GM23338 (cell line): ENCODE results near the gene CNTN5.

Source experiments
- CREB1 ChIP-seq: fragments of 250-450 bp; sonication (Bioruptor Pico); IDR thresholded peaks from 2 replicates; pipeline ENCODE4 v1.5.0; 2020; ENCODE audit warnings: low read depth, mild to moderate bottlenecking, moderate library complexity
- EZH2 ChIP-seq: fragments of 200-600 bp; sonication (generic); IDR thresholded peaks from one replicate; pipeline ENCODE4 v1.8.0; 2017; ENCODE audit warnings: antibody characterized with exemption, mild to moderate bottlenecking, low read depth; ENCODE audit not compliant: unreplicated experiment
- EZH2phosphoT487 ChIP-seq: fragments of 200-600 bp; sonication (generic); IDR thresholded peaks from one replicate; pipeline ENCODE4 v1.8.1; 2018; ENCODE audit warnings: antibody characterized with exemption; ENCODE audit not compliant: unreplicated experiment
- JUNB ChIP-seq: IDR thresholded peaks from one replicate; pipeline ENCODE4 v1.6.1; 2016; ENCODE audit warnings: antibody characterized with exemption; ENCODE audit not compliant: unreplicated experiment
- NANOG ChIP-seq: IDR thresholded peaks from 2 replicates; pipeline ENCODE4 v1.6.1; 2016; ENCODE audit warnings: antibody characterized with exemption, borderline replicate concordance
- POLR2AphosphoS5 ChIP-seq: IDR thresholded peaks from 2 replicates; pipeline ENCODE4 v1.6.1; 2016; ENCODE audit warnings: antibody characterized with exemption, low read depth
- STAT1 ChIP-seq: IDR thresholded peaks from one replicate; pipeline ENCODE4 v1.6.1; 2016; ENCODE audit warnings: antibody characterized with exemption; ENCODE audit not compliant: unreplicated experiment
- ZNF114 ChIP-seq: fragments of 250-450 bp; sonication (Bioruptor Pico); IDR thresholded peaks from 2 replicates; pipeline ENCODE4 v1.5.0; 2020; ENCODE audit warnings: mild to moderate bottlenecking, moderate library complexity
- ZNF331 ChIP-seq: fragments of 250-450 bp; sonication (Bioruptor Pico); IDR thresholded peaks from 2 replicates; pipeline ENCODE4 v1.5.0; 2020; ENCODE audit warnings: low read depth, mild to moderate bottlenecking, moderate library complexity
- TF ChIP-seq, protein P1 (sequence below), 2 experiments: fragments of 200-600 bp in 1 of 2; sonication (generic) in 1 of 2; conservative IDR thresholded peaks; 2 replicates each; pipeline versions ENCODE4 v1.5.1 to v1.6.1; 2016 to 2017; ENCODE audit warnings: antibody characterized with exemption in 2 of 2, low read depth in 2 of 2, mild to moderate bottlenecking in 2 of 2, moderate library complexity in 1 of 2
- TF ChIP-seq, protein P2 (sequence below): IDR thresholded peaks from 2 replicates; pipeline ENCODE4 v1.6.1; 2016; ENCODE audit warnings: antibody characterized with exemption
- TF ChIP-seq, protein P3 (sequence below): IDR thresholded peaks from one replicate; pipeline ENCODE4 v1.6.1; 2018; ENCODE audit warnings: antibody characterized with exemption; ENCODE audit not compliant: unreplicated experiment
- TF ChIP-seq, protein P4 (sequence below): fragments of 250-450 bp; sonication (Bioruptor Pico); IDR thresholded peaks from 2 replicates; pipeline ENCODE4 v1.5.0; 2020; ENCODE audit warnings: mild to moderate bottlenecking, moderate library complexity

DNA sequence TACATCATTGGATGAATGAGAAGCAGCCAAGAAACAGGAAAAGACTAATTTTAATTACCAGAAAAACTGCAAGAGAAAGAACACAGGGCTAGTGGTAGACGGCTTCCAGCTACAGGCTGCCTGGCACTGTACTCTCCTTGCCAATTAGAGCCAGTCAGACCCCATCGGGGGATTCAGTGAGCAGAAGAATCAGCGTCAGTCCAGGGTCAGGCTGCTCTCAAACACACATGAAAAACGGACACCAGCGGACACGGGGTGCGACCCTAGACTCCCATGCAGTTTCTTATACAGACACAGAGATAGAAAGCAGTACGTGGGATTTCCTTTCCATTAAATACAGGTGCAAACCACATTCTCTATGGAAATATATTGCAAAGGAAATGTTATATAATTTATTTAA lies 1.1 kb upstream of the CNTN5 start:
- TF ChIP-seq ZNF114 (CRISPR knock-in tag) (no peak), POLR2AphosphoS5 (no peak), EZH2phosphoT487 (no peak), EZH2 (no peak), JUNB (no peak), ZNF331 (CRISPR knock-in tag) (no peak), CREB1 (no peak), NANOG (no peak), STAT1 (no peak)
- TF ChIP-seq, protein P1, sequence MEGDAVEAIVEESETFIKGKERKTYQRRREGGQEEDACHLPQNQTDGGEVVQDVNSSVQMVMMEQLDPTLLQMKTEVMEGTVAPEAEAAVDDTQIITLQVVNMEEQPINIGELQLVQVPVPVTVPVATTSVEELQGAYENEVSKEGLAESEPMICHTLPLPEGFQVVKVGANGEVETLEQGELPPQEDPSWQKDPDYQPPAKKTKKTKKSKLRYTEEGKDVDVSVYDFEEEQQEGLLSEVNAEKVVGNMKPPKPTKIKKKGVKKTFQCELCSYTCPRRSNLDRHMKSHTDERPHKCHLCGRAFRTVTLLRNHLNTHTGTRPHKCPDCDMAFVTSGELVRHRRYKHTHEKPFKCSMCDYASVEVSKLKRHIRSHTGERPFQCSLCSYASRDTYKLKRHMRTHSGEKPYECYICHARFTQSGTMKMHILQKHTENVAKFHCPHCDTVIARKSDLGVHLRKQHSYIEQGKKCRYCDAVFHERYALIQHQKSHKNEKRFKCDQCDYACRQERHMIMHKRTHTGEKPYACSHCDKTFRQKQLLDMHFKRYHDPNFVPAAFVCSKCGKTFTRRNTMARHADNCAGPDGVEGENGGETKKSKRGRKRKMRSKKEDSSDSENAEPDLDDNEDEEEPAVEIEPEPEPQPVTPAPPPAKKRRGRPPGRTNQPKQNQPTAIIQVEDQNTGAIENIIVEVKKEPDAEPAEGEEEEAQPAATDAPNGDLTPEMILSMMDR (conservative IDR thresholded peaks at IDR 0.05; ENCODE audit: low read depth in 2 of 2) = no peak
- TF ChIP-seq, protein P2, sequence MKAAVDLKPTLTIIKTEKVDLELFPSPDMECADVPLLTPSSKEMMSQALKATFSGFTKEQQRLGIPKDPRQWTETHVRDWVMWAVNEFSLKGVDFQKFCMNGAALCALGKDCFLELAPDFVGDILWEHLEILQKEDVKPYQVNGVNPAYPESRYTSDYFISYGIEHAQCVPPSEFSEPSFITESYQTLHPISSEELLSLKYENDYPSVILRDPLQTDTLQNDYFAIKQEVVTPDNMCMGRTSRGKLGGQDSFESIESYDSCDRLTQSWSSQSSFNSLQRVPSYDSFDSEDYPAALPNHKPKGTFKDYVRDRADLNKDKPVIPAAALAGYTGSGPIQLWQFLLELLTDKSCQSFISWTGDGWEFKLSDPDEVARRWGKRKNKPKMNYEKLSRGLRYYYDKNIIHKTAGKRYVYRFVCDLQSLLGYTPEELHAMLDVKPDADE = no peak
- TF ChIP-seq, protein P3, sequence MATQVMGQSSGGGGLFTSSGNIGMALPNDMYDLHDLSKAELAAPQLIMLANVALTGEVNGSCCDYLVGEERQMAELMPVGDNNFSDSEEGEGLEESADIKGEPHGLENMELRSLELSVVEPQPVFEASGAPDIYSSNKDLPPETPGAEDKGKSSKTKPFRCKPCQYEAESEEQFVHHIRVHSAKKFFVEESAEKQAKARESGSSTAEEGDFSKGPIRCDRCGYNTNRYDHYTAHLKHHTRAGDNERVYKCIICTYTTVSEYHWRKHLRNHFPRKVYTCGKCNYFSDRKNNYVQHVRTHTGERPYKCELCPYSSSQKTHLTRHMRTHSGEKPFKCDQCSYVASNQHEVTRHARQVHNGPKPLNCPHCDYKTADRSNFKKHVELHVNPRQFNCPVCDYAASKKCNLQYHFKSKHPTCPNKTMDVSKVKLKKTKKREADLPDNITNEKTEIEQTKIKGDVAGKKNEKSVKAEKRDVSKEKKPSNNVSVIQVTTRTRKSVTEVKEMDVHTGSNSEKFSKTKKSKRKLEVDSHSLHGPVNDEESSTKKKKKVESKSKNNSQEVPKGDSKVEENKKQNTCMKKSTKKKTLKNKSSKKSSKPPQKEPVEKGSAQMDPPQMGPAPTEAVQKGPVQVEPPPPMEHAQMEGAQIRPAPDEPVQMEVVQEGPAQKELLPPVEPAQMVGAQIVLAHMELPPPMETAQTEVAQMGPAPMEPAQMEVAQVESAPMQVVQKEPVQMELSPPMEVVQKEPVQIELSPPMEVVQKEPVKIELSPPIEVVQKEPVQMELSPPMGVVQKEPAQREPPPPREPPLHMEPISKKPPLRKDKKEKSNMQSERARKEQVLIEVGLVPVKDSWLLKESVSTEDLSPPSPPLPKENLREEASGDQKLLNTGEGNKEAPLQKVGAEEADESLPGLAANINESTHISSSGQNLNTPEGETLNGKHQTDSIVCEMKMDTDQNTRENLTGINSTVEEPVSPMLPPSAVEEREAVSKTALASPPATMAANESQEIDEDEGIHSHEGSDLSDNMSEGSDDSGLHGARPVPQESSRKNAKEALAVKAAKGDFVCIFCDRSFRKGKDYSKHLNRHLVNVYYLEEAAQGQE = no peak
- TF ChIP-seq, protein P4, sequence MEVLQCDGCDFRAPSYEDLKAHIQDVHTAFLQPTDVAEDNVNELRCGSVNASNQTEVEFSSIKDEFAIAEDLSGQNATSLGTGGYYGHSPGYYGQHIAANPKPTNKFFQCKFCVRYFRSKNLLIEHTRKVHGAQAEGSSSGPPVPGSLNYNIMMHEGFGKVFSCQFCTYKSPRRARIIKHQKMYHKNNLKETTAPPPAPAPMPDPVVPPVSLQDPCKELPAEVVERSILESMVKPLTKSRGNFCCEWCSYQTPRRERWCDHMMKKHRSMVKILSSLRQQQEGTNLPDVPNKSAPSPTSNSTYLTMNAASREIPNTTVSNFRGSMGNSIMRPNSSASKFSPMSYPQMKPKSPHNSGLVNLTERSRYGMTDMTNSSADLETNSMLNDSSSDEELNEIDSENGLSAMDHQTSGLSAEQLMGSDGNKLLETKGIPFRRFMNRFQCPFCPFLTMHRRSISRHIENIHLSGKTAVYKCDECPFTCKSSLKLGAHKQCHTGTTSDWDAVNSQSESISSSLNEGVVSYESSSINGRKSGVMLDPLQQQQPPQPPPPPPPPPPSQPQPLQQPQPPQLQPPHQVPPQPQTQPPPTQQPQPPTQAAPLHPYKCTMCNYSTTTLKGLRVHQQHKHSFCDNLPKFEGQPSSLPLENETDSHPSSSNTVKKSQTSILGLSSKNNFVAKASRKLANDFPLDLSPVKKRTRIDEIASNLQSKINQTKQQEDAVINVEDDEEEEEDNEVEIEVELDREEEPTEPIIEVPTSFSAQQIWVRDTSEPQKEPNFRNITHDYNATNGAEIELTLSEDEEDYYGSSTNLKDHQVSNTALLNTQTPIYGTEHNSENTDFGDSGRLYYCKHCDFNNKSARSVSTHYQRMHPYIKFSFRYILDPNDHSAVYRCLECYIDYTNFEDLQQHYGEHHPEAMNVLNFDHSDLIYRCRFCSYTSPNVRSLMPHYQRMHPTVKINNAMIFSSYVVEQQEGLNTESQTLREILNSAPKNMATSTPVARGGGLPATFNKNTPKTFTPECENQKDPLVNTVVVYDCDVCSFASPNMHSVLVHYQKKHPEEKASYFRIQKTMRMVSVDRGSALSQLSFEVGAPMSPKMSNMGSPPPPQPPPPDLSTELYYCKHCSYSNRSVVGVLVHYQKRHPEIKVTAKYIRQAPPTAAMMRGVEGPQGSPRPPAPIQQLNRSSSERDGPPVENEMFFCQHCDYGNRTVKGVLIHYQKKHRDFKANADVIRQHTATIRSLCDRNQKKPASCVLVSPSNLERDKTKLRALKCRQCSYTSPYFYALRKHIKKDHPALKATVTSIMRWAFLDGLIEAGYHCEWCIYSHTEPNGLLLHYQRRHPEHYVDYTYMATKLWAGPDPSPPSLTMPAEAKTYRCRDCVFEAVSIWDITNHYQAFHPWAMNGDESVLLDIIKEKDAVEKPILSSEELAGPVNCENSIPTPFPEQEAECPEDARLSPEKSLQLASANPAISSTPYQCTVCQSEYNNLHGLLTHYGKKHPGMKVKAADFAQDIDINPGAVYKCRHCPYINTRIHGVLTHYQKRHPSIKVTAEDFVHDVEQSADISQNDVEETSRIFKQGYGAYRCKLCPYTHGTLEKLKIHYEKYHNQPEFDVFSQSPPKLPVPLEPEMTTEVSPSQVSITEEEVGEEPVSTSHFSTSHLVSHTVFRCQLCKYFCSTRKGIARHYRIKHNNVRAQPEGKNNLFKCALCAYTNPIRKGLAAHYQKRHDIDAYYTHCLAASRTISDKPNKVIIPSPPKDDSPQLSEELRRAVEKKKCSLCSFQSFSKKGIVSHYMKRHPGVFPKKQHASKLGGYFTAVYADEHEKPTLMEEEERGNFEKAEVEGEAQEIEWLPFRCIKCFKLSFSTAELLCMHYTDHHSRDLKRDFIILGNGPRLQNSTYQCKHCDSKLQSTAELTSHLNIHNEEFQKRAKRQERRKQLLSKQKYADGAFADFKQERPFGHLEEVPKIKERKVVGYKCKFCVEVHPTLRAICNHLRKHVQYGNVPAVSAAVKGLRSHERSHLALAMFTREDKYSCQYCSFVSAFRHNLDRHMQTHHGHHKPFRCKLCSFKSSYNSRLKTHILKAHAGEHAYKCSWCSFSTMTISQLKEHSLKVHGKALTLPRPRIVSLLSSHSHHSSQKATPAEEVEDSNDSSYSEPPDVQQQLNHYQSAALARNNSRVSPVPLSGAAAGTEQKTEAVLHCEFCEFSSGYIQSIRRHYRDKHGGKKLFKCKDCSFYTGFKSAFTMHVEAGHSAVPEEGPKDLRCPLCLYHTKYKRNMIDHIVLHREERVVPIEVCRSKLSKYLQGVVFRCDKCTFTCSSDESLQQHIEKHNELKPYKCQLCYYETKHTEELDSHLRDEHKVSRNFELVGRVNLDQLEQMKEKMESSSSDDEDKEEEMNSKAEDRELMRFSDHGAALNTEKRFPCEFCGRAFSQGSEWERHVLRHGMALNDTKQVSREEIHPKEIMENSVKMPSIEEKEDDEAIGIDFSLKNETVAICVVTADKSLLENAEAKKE (CRISPR knock-in tag) = no peak
